Left lung (tissue), 10 donors: ENCODE measurements around the gene TGM1. TPM values are rescaled to one million over a fixed set of nuclear protein-coding genes. Genes with fewer than 3 reads are reported as not detected.
"Not testable (repeated sequence)": the region's sequence is repeated elsewhere in the genome, so short reads cannot be mapped to it uniquely, and the experiment has no call there.

Experiments used
- ATAC-seq: fragments of 200-7000 bp; cut with Tn5 transposase; one replicate; pipeline ENCODE4 v1.9.1; 2020; ENCODE audit warnings: moderate library complexity
- DNase-seq, 4 donors: peaks; one replicate each; pipeline ENCODE4 v3.0.0-alpha.2; 2013 to 2020
- H3K27ac ChIP-seq, 2 donors: fragments of 200-600 bp; sonication (generic) in 1 of 2; one replicate each; pipeline versions ENCODE4 v1.5.0 to v1.8.0; 2020 to 2021
- H3K27me3 ChIP-seq, 2 donors: fragments of 200-600 bp; sonication (generic) in 1 of 2; one replicate each; pipeline versions ENCODE4 v1.5.0 to v1.8.0; 2020 to 2021
- H3K36me3 ChIP-seq, 2 donors: fragments of 200-600 bp; sonication (generic) in 1 of 2; one replicate each; pipeline versions ENCODE4 v1.5.0 to v1.8.0; 2020 to 2021
- H3K4me1 ChIP-seq, 2 donors: fragments of 200-600 bp; one replicate each; pipeline ENCODE4 v1.8.0; 2021
- H3K4me3 ChIP-seq, 2 donors: fragments of 200-600 bp; sonication (generic) in 1 of 2; one replicate each; pipeline versions ENCODE4 v1.5.0 to v1.8.0; 2020 to 2021; ENCODE audit warnings: mild to moderate bottlenecking in 1 of 2
- H3K9me3 ChIP-seq, 2 donors: fragments of 200-600 bp; sonication (generic) in 1 of 2; one replicate each; pipeline versions ENCODE4 v1.5.0 to v1.8.0; 2020 to 2021
- intact Hi-C, 2 donors: fragments of 100-400 bp; cut with DNase I; formaldehyde crosslinking; loops; one replicate each; pipeline versions ENCODE4 v1.11.2 to v1.14.2; 2022
- polyA plus RNA-seq, 6 donors: library from polyadenylated mRNA; unstranded; fragments of 120-200 nt; gene quantifications; one replicate each; pipeline ENCODE4 v1.2.1, GENCODE V29; 2013; ENCODE audit not compliant: insufficient read length in 6 of 6
- total RNA-seq, 2 donors: library from RNA; stranded (reverse); fragmentation: NEBNext Ultra II Directional; extraction: Animal tissue kit (Norgen Biotek cat#: 25700); gene quantifications; one replicate each; pipeline ENCODE4 v1.2.1, GENCODE V29; 2021
- TF ChIP-seq, protein P1 (sequence below), 2 donors: fragments of 200-600 bp; sonication (generic) in 1 of 2; IDR thresholded peaks; one replicate each; pipeline versions ENCODE4 v1.5.0 to v1.8.0; 2021; ENCODE audit warnings: antibody characterized with exemption in 2 of 2
- donor health status: DM: no; HTN: yes; CAD: no.
- donor health status: DM: no; HTN: no; CAD: no.

TGM1 gene
- total and polyA plus RNA-seq, 8 donors, result 2.6 to 9.6 (median 3.6) TPM

DNA sequence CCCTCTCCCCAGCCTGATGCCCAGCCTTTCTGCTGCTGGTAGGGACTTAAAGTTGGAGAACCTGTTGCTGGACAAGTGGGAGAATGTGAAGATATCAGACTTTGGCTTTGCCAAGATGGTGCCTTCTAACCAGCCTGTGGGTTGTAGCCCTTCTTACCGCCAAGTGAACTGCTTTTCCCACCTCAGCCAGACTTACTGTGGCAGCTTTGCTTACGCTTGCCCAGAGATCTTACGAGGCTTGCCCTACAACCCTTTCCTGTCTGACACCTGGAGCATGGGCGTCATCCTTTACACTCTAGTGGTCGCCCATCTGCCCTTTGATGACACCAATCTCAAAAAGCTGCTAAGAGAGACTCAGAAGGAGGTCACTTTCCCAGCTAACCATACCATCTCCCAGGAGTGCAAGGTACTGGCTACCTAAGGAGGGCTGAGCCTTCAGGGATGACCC, 55.8 kb downstream of the TGM1 start:
- Histone ChIP-seq H3K4me3 (no peak overlapping the region), H3K9me3 (no peaks in the 10 kb centered on the region), H3K27me3 (no peaks in the 10 kb centered on the region), H3K4me1 (peaks cover 0 to 11% of the 10 kb centered on the region in 2 donors), H3K36me3 (peaks cover 0 to 92% of the 10 kb centered on the region in 2 donors), H3K27ac (no peak overlapping the region)
- intact Hi-C loops, result no loop called here
- TF ChIP-seq, protein P1, sequence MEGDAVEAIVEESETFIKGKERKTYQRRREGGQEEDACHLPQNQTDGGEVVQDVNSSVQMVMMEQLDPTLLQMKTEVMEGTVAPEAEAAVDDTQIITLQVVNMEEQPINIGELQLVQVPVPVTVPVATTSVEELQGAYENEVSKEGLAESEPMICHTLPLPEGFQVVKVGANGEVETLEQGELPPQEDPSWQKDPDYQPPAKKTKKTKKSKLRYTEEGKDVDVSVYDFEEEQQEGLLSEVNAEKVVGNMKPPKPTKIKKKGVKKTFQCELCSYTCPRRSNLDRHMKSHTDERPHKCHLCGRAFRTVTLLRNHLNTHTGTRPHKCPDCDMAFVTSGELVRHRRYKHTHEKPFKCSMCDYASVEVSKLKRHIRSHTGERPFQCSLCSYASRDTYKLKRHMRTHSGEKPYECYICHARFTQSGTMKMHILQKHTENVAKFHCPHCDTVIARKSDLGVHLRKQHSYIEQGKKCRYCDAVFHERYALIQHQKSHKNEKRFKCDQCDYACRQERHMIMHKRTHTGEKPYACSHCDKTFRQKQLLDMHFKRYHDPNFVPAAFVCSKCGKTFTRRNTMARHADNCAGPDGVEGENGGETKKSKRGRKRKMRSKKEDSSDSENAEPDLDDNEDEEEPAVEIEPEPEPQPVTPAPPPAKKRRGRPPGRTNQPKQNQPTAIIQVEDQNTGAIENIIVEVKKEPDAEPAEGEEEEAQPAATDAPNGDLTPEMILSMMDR (IDR thresholded peaks at IDR 0.05), result no peak
- no peak for ATAC-seq
- no peak for DNase-seq

DNA sequence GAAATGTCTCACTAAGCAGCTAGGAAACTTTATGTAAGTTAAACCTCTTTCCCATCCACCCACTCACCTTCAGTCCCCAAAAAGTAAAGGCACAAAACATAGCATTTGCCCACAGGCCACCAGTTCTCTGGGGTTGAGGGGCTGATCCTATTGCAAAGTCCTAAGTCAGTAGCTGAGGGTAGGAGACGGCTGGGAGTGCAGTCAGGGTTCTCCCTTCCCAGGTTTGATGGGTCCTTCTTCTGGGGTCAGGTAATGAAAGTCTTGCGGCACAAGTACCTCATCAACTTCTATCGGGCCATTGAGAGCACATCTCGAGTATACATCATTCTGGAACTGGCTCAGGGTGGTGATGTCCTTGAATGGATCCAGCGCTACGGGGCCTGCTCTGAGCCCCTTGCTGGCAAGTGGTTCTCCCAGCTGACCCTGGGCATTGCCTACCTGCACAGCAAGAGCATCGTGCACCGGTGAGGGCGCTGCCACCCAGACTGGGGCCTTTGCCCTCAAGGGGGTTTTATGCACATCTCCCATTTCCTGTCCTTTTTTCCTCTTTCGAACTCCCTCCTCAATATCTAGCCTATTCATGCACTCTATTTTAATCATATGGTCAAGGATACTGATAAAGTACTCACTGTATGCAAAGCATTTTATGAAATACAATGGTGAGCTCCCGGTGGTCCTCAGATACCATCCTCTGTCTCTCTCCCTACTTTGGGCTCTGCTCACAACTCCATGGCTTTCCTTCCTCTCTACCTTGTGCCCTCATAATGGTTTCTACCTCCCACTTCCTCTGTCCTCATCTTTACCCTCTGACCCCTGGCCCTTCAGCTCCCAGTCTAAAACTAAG, 56.5 kb downstream of the TGM1 start:
- Histone ChIP-seq H3K4me3 (no peak overlapping the region), H3K9me3 (peaks cover 0 to 2% of the 10 kb centered on the region in 2 donors), H3K27ac (no peak overlapping the region), H3K4me1 (peaks cover 0 to 5% of the 10 kb centered on the region in 2 donors), H3K36me3 (peaks cover 0 to 95% of the 10 kb centered on the region in 2 donors), H3K27me3 (no peaks in the 10 kb centered on the region)
- ATAC-seq, result no peak
- intact Hi-C loops, result no loop called here
- TF ChIP-seq, protein P1 (IDR thresholded peaks at IDR 0.05), result no peak
- DNase-seq, result no peak

DNA sequence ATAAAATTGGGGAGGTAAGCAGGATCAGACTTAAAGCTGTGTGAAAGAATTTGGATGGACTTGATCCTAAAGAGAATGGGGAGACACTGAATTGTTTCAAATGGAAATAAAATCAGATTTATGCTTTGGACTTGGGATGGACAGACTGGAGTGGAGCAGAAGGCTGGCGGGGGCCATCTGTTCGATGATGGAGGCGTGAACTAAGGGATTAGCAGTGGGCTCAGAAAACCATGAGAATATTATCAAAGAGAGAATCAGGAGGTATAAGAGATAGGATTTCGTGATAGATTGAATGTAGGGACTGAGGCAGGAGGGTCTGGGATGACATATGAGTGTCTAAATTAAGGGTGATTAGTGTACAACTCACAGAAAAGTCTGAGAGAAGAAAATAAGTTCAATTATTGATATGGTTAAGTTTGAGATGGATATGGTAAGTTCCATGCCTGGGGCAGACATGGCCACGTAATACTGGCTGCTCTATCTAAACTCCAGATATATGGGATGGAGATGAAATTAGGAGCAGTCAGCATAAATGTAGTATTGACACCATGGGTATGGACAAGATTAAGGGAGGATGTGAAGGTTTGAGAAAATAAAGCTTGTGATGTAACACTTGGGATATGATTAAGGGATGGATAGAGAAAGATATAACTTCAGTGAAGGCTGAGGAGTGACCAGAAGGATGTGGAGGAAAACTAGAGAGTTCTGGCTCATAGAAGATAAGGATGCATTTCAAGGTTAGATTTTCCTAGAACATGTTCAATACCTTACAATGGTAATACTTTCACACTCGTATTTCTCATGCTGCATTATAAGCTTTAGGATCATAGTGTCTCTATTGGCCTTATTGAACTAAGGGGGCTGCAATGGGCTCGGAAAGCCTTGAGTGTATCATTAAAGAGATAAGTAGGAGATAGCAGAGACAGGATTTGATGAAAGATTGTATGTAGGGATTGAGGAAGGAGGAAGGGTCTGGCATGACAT, 58.5 kb downstream of the TGM1 start:
- Histone ChIP-seq H3K27me3 (no peaks in the 10 kb centered on the region), H3K36me3 (peaks cover 0 to 84% of the 10 kb centered on the region in 2 donors), H3K9me3 (peaks cover 0 to 2% of the 10 kb centered on the region in 2 donors), H3K4me1 (peaks cover 0 to 4% of the 10 kb centered on the region in 2 donors), H3K4me3 (no peak overlapping the region), H3K27ac (no peak overlapping the region)
- TF ChIP-seq, protein P1 (IDR thresholded peaks at IDR 0.05), result no peak
- no peak for ATAC-seq
- no peak for DNase-seq
- intact Hi-C loops, result no loop called here

DNA sequence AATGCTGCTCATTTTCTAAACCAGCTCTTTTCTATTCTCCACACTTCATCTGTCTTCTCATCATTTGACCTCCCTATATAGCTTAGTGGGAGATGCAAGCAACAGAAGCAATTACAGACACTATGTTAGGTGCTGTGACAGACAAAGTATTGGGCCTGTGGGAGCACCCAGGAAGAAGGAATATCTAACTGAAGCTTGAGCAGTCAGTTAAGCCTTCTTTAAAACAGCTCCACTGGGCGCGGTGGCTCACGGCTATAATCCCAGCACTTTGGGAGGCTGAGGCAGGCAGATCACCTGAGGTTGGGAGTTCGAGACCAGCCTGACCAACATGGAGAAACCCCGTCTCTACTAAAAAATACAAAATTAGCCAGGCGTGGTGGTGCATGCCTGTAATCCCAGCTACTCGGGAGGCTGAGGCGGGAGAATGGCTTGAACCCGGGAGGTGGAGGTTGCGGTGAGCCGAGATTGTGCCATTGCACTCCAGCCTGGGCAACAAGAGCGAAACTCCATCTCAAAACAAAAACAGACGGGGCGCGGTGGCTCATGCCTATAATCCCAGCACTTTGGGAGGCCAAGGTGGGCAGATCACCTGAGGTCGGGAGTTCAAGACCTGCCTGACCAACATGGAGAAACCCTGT, 59.6 kb downstream of the TGM1 start:
- peaks cover 0 to 10% of the 10 kb centered on the region in 2 donors for H3K4me1 ChIP-seq

DNA sequence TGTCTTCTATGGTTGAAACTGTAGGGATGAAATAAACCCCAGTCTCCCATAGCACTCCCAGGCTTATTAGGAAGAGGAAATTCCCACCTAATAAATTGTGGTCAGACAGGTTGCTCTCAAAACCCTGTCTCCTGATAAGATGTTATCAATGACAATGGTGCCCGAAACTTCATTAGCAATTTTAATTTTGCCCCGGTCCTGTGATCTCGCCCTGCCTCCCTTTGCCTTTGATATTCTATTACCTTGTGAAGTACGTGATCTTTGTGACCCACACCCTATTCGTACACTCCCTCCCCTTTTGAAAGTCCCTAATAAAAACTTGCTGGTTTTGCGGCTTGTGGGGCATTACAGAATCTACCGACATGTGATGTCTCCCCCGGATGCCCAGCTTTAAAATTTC, 60.4 kb downstream of the TGM1 start:
- H3K9me3 ChIP-seq, H3K27me3 ChIP-seq, intact Hi-C loops, DNase-seq, ATAC-seq, H3K4me3 ChIP-seq, H3K27ac ChIP-seq: not testable (repeated sequence)
- Histone ChIP-seq H3K4me1 (peaks cover 0 to 16% of the 10 kb centered on the region in 2 donors), H3K36me3 (peaks cover 0 to 65% of the 10 kb centered on the region in 2 donors)

More for the DNA sequence above, 59.6 kb downstream of the TGM1 start:
- H3K27ac ChIP-seq, DNase-seq, ATAC-seq, intact Hi-C loops, H3K27me3 ChIP-seq, H3K9me3 ChIP-seq, H3K4me3 ChIP-seq: not testable (repeated sequence)
- H3K36me3 ChIP-seq, result peaks cover 0 to 73% of the 10 kb centered on the region in 2 donors

Other genes starting within 250 kb of the TGM1 start
Only the 30 nearest of the 34 such genes appear.
- 10 to 100 TPM; 36.5 to 61.3 TPM for gene PCK2, start 168.9 kb downstream of the TGM1 start, total RNA-seq
- 10 to 100 TPM; 12.9 to 18.9 (median 15.7) TPM for gene PCK2, start 168.9 kb downstream of the TGM1 start, polyA plus RNA-seq
- 10 to 100 TPM; 56.4 to 65.1 TPM for gene DCAF11, start 148.4 kb downstream of the TGM1 start, total RNA-seq
- gene DCAF11, start 148.4 kb downstream of the TGM1 start, polyA plus RNA-seq, result 10 to 100 TPM; 60.6 to 76.3 (median 67.6) TPM
- gene NRL, start 148.2 kb downstream of the TGM1 start, total RNA-seq, result 1 to 10 TPM; 1.6 to 2.7 TPM
- 1 to 10 TPM in 5 of 6 donors, under 1 TPM in 1; 0.97 to 1.8 (median 1.4) TPM for gene NRL, start 148.2 kb downstream of the TGM1 start, polyA plus RNA-seq
- gene FITM1, start 132.5 kb downstream of the TGM1 start, total RNA-seq, result under 1 TPM; 0.68 to 0.76 TPM
- 1 to 10 TPM in 4 of 6 donors, under 1 TPM in 2; 0.77 to 1.5 (median 1.0) TPM for gene FITM1, start 132.5 kb downstream of the TGM1 start, polyA plus RNA-seq
- 100 to 1,000 TPM; 190 to 203 TPM for gene PSME1, start 127.0 kb downstream of the TGM1 start, total RNA-seq
- 100 to 1,000 TPM; 189 to 236 (median 221) TPM for gene PSME1, start 127.0 kb downstream of the TGM1 start, polyA plus RNA-seq
- 10 to 100 TPM; 16.2 to 18.1 TPM for gene EMC9, start 121.6 kb downstream of the TGM1 start, total RNA-seq
- 10 to 100 TPM; 13.5 to 24.3 (median 23.0) TPM for gene EMC9, start 121.6 kb downstream of the TGM1 start, polyA plus RNA-seq
- gene PSME2, start 116.6 kb downstream of the TGM1 start, total RNA-seq, result 100 to 1,000 TPM; 134 to 224 TPM
- gene PSME2, start 116.6 kb downstream of the TGM1 start, polyA plus RNA-seq, result 100 to 1,000 TPM; 126 to 164 (median 159) TPM
- gene RNF31, start 115.7 kb downstream of the TGM1 start, total RNA-seq, result 10 to 100 TPM; 49.3 to 61.5 TPM
- gene RNF31, start 115.7 kb downstream of the TGM1 start, polyA plus RNA-seq, result 10 to 100 TPM; 42.4 to 69.9 (median 54.6) TPM
- gene IRF9, start 101.9 kb downstream of the TGM1 start, total RNA-seq, result 100 to 1,000 TPM in 1 of 2 donors, 10 to 100 TPM in 1; 95.6 to 131 TPM
- gene IRF9, start 101.9 kb downstream of the TGM1 start, polyA plus RNA-seq, result 10 to 100 TPM; 53.4 to 69.9 (median 61.2) TPM
- gene REC8, start 91.1 kb downstream of the TGM1 start, total RNA-seq, result 10 to 100 TPM; 27.0 to 31.6 TPM
- gene REC8, start 91.1 kb downstream of the TGM1 start, polyA plus RNA-seq, result 10 to 100 TPM; 38.5 to 66.0 (median 44.3) TPM
- gene IPO4, start 74.4 kb downstream of the TGM1 start, total RNA-seq, result 10 to 100 TPM; 25.0 to 62.4 TPM
- 10 to 100 TPM; 22.6 to 39.5 (median 29.0) TPM for gene IPO4, start 74.4 kb downstream of the TGM1 start, polyA plus RNA-seq
- 10 to 100 TPM; 64.9 to 72.5 TPM for gene TM9SF1, start 67.7 kb downstream of the TGM1 start, total RNA-seq
- gene TM9SF1, start 67.7 kb downstream of the TGM1 start, polyA plus RNA-seq, result 10 to 100 TPM; 28.1 to 37.6 (median 32.4) TPM
- under 1 TPM; 0.37 to 0.55 TPM for gene TSSK4, start 57.5 kb downstream of the TGM1 start, total RNA-seq
- gene TSSK4, start 57.5 kb downstream of the TGM1 start, polyA plus RNA-seq, result 10 to 100 TPM in 5 of 6 donors, 1 to 10 TPM in 1; 9.6 to 16.1 (median 13.7) TPM
- 10 to 100 TPM; 35.0 to 46.7 TPM for gene CHMP4A, start 49.7 kb downstream of the TGM1 start, total RNA-seq
- gene CHMP4A, start 49.7 kb downstream of the TGM1 start, polyA plus RNA-seq, result 10 to 100 TPM; 52.8 to 64.6 (median 58.8) TPM
- 10 to 100 TPM; 12.4 to 13.8 TPM for gene MDP1, start 47.1 kb downstream of the TGM1 start, total RNA-seq
- gene MDP1, start 47.1 kb downstream of the TGM1 start, polyA plus RNA-seq, result 10 to 100 TPM in 5 of 6 donors, 1 to 10 TPM in 1; 9.8 to 19.4 (median 11.7) TPM
- gene NEDD8, start 30.8 kb downstream of the TGM1 start, total RNA-seq, result 100 to 1,000 TPM; 162 to 163 TPM
- gene NEDD8, start 30.8 kb downstream of the TGM1 start, polyA plus RNA-seq, result 100 to 1,000 TPM; 185 to 219 (median 203) TPM
- gene GMPR2, start 30.2 kb downstream of the TGM1 start, total RNA-seq, result 10 to 100 TPM; 63.6 to 69.6 TPM
- gene GMPR2, start 30.2 kb downstream of the TGM1 start, polyA plus RNA-seq, result 100 to 1,000 TPM in 4 of 6 donors, 10 to 100 TPM in 2; 96.6 to 117 (median 114) TPM
- 100 to 1,000 TPM; 105 to 110 TPM for gene TINF2, start 20.6 kb downstream of the TGM1 start, total RNA-seq
- 10 to 100 TPM; 52.2 to 67.0 (median 58.3) TPM for gene TINF2, start 20.6 kb downstream of the TGM1 start, polyA plus RNA-seq
- 10 to 100 TPM; 49.3 to 53.3 TPM for gene RABGGTA, start 8.4 kb upstream of the TGM1 start, total RNA-seq
- 10 to 100 TPM; 20.2 to 28.7 (median 25.6) TPM for gene RABGGTA, start 8.4 kb upstream of the TGM1 start, polyA plus RNA-seq
- gene DHRS1, start 36.6 kb upstream of the TGM1 start, total RNA-seq, result 10 to 100 TPM; 24.9 to 50.2 TPM
- 10 to 100 TPM; 37.7 to 55.5 (median 42.6) TPM for gene DHRS1, start 36.6 kb upstream of the TGM1 start, polyA plus RNA-seq
- 10 to 100 TPM; 22.4 to 24.8 TPM for gene NOP9, start 36.7 kb upstream of the TGM1 start, total RNA-seq
- 10 to 100 TPM; 22.4 to 28.4 (median 26.0) TPM for gene NOP9, start 36.7 kb upstream of the TGM1 start, polyA plus RNA-seq
- 10 to 100 TPM in 1 of 2 donors, 1 to 10 TPM in 1; 9.2 to 22.7 TPM for gene CIDEB, start 44.8 kb upstream of the TGM1 start, total RNA-seq
- gene CIDEB, start 44.8 kb upstream of the TGM1 start, polyA plus RNA-seq, result 10 to 100 TPM in 5 of 6 donors, 1 to 10 TPM in 1; 9.5 to 14.8 (median 13.9) TPM
- 1 to 10 TPM; 4.5 to 6.3 TPM for gene LTB4R2, start 47.0 kb upstream of the TGM1 start, total RNA-seq
- gene LTB4R2, start 47.0 kb upstream of the TGM1 start, polyA plus RNA-seq, result 1 to 10 TPM; 4.0 to 5.9 (median 5.6) TPM
- 10 to 100 TPM in 1 of 2 donors, 1 to 10 TPM in 1; 5.9 to 26.1 TPM for gene LTB4R, start 48.3 kb upstream of the TGM1 start, total RNA-seq
- 1 to 10 TPM; 5.3 to 7.7 (median 6.5) TPM for gene LTB4R, start 48.3 kb upstream of the TGM1 start, polyA plus RNA-seq
- 10 to 100 TPM; 38.2 to 45.2 TPM for gene ADCY4, start 71.9 kb upstream of the TGM1 start, total RNA-seq
- 10 to 100 TPM; 25.7 to 48.5 (median 32.2) TPM for gene ADCY4, start 71.9 kb upstream of the TGM1 start, polyA plus RNA-seq
- gene RIPK3, start 76.8 kb upstream of the TGM1 start, total RNA-seq, result 10 to 100 TPM; 16.1 to 26.3 TPM
- gene RIPK3, start 76.8 kb upstream of the TGM1 start, polyA plus RNA-seq, result 1 to 10 TPM; 2.4 to 3.8 (median 3.0) TPM
- 10 to 100 TPM; 39.4 to 64.2 TPM for gene NFATC4, start 105.0 kb upstream of the TGM1 start, total RNA-seq
- 100 to 1,000 TPM in 1 of 6 donors, 10 to 100 TPM in 5; 72.2 to 102 (median 89.4) TPM for gene NFATC4, start 105.0 kb upstream of the TGM1 start, polyA plus RNA-seq
- 10 to 100 TPM; 16.2 to 23.4 TPM for gene NYNRIN, start 135.8 kb upstream of the TGM1 start, total RNA-seq
- gene NYNRIN, start 135.8 kb upstream of the TGM1 start, polyA plus RNA-seq, result 100 to 1,000 TPM in 3 of 6 donors, 10 to 100 TPM in 3; 86.3 to 120 (median 98.9) TPM
- gene CBLN3, start 166.5 kb upstream of the TGM1 start, total RNA-seq, result 1 to 10 TPM; 5.9 to 6.4 TPM
- gene CBLN3, start 166.5 kb upstream of the TGM1 start, polyA plus RNA-seq, result 1 to 10 TPM; 2.2 to 4.1 (median 3.5) TPM
- gene KHNYN, start 166.8 kb upstream of the TGM1 start, total RNA-seq, result 10 to 100 TPM; 48.0 to 49.3 TPM
- 10 to 100 TPM; 46.8 to 56.6 (median 51.3) TPM for gene KHNYN, start 166.8 kb upstream of the TGM1 start, polyA plus RNA-seq